ENCODE measurements around the gene GAB2.

GAB2 gene

DNA sequence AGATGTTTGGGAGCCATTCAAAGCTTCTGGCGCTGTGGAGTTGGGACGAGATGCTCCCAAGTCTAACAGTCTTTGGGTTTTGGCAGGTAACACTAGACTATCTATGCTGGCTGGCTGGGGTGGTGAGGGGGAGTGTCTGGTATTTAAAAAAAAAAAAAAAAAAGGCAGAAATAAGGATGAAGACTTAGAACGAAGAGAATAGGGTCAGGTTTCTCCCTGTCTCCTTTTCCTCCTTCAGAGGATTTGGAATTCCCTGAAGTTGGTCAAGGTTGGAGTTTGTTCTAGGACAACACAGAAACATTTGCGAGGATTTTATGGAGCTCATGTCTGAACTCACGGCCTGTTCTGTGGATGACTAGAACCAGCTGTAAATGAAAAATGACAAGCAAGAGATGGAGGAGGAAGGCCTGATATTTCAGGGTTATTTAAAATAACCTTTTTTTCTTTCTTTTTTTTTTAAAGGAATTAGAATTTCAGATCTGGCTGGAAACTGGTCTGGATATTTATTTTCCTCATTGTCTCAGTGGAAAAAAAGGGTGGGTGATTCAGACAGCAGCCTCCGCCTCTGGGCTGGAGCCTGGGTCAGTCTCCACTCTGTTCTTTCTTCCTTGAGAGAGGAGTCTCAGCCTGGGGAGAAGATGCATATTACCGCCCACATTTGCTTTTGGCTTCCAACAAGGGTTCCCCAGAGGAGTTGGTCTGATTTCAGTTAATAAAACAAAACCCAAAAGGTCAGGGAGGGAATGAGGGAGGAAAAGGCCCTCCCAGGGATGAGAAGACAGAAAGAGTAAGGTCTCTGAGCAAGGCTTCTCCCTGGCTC lies 148.8 kb downstream of the GAB2 start:
- no peak for DNase-seq

DNA sequence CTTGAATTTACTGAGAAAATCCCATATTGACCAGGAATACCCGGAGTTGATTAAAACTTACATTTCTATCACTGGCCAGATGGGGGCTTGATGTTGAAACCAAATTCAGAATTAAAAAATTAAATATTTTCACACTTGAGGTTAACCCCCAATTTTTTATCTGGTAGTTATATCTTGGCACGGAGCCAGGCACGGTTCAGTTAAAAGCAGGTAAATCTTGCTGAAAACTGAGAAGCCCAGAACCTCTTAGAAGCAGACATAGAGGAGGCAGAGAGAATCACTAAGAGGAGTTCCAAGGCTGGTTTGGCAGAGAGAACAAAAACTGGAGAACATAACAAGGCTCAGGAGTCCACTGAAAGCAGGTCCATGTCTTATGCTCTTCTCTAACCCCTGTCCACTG lies 151.2 kb downstream of the GAB2 start:
- no peak for DNase-seq

DNA sequence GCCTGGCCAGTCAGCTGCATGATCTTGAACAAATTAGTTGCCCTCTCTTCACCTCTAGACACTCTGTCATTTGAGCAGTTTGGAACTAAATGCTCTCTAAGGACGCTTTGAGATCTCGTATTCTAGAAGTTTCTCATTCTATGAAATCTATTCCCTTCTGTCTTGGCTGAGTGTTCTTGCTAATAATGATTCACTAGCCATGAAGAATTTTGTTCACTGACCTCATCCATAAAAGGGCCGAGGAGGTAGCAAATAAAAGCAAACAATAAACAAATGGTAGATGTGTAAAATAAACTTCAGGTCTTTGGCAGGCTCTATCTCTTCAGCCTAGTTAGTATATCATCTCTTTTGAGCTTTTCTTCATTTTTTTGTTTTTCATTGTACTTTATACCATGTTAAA lies 152.3 kb downstream of the GAB2 start:
- DNase-seq, result no peak

DNA sequence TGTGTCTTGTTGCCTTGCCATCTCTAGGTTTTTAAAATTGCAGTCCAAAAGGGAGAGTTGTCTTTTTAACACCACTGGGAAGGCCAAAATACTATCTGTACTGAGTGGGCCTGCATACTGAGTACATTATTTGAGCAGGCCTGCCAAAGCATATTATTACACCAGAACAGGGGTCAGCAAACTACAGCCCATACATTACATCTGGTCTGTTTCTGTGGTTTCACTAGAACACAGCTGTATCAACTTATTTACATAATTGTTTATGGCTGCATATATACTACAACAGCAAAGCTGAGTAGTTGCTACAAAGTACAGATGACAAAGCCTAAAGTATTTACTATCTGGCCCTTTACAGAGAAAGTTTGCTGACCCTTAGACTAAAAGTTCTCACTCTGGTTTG lies 154.9 kb downstream of the GAB2 start:
- no peak for DNase-seq

DNA sequence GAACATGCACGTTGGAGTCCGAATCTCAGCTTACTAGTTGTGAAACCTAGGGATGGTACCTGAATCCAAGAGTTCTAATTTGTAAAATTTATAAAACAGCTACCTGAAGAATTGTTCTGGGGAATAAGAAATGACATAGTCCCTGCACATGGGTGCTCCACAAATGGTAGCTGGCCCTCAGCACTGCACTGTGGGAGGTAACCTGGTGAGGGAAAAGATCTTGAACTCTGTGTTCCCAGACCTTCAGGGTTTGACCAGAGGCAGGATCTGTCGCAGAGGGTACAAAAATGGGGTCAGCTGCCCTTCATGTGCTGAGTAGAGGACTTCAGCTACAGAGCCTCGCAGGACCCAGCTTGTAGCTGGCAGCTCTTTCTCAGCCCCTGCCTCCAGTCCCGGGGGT lies 155.4 kb downstream of the GAB2 start:
- no peak for DNase-seq

DNA sequence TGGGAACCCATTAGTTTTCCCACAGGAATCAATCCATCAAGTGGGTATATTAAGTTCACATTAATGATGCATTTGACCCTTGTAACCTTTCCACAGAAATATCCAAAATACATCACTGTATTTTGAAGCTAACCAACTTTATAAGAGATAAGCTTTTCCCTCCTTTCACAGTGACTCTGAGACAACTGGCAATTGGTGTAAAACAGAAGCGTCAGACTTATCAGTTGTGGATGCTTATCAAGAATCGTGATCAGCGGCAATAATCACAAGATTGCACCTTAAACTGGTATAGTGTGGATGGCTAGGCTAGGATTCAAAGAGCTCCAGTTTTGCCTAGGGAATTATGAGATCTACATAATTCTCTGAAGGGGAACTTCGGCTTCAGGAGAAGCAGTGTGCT lies 155.8 kb downstream of the GAB2 start:
- no peak for DNase-seq

DNA sequence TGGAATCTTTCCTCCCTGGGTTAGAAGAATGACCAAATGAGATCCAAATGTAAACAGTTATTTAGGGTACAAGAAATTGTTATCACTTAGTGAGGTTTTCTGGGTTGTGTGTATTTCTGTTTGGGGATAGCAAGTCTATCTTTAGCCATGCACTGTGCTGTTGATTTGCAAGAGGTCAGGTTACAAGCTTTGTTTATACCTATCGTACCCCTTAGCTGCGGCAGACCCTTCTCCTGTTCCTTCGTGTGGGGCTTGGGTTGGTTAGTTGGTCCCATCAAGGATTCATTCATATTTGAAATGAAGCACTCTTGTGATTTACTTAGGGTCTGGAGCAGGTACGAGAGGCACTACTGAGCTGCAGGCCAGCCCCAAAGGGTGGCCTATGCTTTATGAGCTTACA lies 156.3 kb downstream of the GAB2 start:
- no peak for DNase-seq

DNA sequence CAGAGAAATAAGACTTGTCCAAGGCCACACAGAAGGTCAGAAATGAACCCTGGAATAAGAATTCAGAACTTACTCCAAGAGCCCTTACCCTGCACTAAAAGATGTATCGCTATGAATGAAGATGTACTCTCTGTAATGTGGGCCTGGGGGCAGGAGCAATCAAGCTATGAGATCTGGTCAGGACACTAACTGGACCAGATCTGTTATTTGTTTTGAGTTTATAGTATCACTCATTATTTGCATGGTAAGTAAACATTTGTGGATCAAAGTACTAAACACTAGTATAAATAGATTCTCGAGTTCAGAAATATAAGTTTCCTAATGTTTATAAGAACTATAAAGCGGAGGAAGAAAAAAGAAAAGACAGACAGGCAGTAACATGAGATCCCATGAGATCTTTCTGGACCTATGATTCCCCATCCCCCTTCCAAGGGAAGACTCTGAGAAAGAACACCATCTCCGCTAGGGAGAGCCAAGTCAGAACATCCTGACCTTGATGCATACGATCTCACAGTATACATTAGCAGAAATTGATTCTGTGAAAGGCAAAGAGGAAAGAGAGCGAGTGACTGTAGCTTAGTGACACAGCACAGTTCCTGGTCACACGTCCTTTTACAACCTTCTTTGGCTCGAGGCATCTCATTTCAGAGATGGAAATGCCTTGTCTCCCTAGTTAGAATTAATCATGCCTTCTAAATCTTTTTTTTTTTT lies 157.7 kb downstream of the GAB2 start:
- no peak for DNase-seq

DNA sequence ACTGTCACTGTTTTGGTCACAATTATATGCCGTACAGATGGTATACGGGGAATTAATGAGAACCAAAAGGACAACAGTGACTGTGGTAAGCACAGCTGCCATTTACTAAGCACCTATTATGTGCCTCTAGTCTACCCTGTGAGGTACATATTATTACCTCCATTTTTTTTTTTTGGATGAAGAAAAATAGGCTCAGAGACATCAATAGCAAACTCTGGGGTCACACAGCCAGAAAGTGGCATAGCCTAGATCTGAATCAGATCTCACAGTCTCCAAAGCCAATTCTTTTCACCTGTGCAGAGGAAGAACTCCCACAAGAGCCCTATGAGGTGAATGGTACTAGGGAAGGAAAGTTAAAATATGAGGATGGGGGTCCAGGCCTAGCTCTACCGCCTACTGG lies 160.0 kb downstream of the GAB2 start:
- DNase-seq, result no peak

DNA sequence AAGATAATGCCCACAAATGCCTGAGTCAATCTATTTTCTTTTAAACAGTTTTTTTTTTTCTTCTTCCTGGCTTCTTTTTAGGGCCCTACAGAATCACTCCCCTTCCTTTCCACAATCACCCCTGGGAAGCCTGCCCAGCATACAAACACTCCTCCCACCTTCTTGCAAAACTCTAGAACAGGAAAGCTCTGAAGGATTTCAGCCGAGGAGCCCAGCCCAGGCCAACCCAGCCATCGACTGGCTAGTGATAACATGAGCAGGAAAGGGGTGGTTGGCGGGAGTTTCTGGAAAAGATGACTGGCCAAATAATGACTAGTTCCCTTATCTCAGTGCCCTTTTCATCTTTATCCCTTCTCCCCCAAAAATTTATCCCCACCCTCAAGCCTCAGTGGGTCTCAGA lies 160.7 kb downstream of the GAB2 start:
- no peak for DNase-seq

DNA sequence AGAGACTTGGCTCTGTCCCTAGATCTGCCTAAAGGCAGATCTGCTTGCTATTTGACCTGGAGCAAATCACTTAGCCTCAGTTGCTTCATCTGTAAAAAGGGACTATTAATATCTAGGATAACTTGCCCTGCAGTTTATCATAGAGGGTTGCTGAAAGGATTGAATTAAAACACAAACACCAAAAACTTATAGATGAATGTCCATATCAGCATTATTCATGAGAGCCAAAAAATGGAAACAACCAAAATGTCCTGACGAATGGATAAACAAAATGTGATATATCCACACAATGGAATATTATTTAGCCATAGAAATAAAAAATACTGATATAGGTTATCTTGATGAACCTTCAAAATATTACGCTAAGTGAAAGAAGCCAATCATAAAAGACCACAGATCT lies 161.7 kb downstream of the GAB2 start:
- DNase-seq, result no peak

DNA sequence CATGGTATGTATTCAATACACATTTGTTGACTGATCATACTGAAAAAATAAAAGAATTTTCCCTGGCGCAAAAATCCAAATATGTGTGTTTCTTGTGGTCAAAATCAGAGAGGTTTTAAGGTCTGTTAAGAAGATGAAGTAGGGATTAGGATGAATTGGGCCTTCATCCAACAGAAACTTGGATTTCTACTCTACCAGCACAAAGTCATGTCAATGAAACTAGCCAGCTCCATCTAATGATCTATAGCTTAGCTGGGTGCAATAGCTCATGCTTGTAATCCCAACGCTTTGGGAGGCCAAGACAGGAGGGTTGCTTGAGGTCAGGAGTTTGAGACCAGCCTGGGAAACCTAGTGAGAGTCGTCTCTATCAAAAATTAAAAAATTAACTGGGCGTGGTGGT lies 163.4 kb downstream of the GAB2 start:
- DNase-seq, result no peak

DNA sequence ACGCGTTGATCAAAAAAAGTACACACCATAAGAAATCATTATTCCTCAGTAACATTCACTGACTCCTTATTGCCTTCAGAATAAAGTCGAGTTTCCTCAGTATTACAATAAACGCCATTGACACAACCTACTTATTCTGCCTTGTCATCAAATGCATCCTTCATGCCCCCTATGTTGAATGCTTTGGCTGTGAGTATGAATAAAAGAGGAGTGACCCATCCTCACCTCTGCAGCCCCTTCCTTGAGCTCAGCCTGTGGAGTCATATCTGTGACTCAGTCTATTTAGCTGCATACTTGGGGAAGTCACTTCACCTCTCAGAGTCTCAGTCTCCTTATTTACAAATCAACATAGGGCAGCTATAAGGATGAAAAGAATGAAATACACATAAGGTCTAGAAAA lies 163.8 kb downstream of the GAB2 start:
- no peak for DNase-seq

DNA sequence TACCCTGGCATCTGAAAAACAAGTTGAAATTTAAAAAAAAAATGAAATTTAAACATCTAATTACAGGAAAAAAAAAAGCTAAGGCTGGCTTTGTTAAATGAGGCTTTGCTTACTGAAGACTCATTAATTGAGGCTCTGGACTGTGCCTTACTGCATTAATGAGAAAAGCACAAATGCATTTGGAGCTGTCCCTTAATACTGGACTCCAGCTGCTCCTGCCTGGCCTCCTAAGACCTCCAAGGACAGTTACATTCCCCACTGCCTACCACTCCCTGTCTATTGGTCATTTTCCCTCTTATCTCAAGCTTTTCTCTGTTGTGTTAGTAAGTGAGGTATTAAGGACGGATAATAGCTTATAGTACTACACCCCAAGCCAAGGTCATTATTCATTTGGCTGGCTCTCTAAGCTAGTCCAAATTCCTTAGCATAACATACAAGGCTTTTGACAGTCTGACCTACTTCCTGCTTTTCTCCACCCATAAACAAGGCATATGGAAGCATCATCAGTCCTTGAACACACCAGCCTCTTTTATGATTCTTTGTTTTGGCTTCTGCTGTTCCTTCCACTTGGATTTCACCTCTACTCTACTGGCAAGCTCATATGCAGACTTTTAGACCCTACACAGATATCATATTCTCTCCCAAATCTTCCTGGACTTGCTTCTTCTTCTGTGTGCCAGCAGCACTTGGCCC lies 166.4 kb downstream of the GAB2 start:
- no peak for DNase-seq

DNA sequence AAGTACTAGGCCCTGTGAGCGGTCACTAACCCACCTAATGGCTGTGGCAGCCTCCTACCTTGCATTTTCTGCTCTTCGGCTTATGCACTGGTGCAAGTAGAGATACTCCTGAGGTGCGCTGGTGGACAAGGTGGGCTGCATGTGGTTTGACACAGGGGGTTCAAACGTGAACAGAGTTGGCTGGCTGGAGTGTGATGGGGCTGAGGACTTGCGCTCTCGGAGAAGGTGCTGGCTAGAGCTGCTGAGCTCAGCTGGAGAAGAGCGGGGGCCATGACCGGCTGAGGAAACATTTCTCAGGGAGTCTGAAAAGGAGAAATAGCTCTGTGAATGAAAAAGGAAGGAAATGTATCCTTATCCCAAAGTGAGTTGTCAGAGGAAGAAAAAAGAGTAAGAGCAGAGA lies 167.5 kb downstream of the GAB2 start:
- DNase-seq, result no peak

DNA sequence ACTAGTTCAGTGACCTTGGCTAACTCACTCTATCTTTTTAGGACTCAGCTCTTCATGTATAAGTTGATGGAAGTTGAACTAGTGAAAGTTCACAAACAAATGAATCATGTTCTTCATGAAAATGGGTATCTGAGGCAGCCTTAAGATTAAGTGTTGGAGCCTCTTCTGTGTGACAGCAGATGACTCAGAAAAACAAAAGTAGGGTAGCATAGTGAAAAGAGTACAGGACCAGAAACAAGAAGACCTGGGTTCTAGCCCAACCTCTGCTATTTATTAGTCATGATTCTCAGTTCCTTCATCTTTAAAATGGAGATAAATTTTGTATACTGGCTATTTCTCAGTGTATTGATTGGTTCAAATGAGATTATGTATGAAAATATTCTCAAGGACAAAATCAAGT lies 168.7 kb downstream of the GAB2 start:
- DNase-seq, result no peak

DNA sequence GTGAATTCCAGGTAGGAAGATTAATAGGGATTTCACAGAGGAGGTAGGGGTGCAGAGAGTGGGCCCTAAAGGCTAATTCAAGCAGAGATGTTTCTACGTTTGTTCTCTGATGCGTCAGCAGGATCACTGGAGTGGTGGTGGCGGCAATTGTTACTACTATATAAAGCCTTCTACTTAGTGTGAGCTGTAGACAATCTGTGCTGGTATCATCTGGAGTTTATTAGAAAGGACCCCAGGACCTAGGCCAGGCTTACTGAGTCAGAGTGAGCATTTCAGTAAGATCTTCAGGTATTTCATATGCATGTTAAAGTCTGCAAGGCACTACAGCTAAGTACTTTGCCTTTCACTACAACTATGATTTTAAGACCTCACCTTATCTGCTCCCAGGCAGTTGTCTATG lies 169.4 kb downstream of the GAB2 start:
- no peak for DNase-seq

DNA sequence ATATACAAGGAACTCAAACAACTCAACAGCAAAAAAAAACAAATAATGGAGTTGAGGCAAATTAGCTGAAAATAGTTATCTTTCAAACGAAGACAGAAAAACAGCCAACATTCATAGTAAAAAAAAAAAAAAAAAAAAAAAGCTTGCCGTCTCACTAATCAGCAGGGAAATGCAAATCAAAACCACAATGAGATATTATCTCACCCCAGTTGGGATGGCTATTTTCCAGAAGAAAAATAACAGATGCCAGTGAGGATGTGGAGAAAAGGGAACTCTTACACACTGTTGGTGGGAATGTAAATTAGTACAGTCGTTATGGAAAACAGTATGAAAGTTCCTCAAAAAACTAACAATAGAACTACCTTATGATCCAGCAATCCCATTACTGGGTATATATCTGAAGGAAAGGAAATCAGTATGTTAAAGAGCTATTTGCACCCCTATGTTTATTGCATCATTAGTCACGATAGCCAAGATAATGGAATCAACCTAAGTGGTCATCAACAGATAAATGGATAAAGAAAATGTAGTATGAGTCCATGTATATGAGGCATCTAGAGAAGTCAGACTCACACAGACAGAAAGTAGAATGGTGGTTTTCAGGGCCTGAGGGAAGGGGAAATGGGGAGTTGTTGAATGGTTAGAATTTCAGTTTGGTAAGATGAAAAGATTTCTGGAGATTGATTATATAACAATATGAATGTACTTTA lies 172.9 kb downstream of the GAB2 start:
- no peak for DNase-seq

DNA sequence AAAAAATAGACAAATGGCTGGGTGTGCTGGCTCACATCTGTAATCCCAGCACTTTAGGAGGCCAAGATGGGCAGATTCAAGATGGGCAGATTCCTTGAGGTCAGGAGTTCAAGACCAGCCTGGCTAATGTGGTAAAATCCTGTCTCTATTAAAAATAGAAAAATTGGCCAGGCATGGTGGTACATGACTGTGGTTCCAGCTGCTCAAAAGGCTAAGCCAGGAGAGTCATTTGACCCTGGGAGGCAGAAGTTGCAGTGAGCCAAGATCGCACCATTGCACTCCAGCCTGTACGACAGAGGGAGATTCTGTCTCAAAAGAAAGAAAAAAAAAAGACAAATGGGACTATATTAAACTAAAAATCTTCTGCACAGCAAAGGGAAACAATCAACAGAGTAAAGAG lies 173.5 kb downstream of the GAB2 start:
- DNase-seq, result no peak

DNA sequence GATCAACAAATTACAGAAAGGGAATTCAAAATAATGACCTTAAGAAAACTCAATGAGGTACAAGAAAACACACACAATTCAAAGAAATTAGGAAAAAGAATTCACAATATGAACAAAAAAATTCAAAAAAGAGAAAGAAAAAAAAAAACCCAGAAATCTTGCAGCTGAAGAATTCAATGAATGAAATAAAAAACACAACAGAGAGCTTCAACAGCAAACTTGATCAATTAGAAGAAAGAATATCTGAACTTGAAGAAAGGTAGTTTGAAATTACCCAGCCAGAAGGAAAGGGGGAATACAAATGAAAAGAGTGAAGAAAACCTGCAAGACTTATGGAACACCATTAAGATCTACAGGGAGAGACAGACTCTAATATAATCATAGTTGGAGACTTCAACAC lies 176.1 kb downstream of the GAB2 start:
- DNase-seq, result no peak

DNA sequence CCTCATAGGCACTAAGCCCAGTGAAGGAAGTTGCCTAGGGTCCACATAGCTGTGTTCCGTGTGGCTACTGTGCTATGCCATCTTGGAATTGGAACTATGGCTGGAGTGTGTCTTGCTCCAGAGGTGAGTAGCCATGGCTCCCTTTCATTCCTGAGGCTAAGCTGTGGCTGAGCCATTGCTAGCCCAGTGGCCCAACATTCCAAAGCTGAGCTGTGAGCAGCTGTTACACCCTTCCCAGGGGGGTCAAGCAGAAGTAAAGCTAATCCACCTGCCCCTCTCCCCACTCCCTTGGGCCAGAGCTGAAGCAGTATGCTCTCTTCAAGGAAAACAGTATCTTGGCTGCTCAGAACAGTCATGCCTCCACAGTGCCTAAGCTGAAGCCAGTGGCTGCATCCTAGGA lies 177.8 kb downstream of the GAB2 start:
- no peak for DNase-seq

DNA sequence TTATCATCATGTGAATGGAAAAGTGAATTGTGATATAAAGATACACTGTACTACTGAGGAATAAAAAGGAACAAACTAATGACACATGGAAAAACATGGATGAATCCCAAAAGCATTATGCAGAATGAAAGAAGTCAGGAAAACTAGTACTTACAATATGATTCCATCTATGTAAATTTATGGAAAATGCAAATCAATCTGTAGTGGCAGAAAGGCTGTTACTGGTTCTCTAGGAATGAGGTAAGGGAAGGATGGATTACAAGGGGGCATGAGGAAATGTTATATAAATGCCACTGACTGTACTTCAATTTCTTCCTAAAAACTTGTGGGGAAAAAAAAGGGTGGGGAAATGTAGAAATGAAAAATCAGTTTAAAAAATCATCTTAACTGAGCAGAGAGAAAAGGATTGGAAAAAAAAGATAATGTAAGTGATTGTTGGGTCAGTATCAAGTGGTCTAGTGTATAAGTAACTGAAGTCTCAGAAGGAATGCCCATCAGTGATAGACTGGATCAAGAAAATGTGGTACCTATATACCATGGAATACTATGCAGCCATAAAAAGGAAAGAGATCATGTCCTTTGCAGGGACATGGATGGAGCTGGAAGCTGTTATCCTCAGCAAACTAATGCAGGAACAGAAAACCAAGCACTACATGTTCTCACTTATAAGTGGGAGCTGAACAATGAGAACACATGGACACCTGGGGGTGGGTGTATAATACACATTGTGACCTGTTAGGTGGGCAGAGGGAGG lies 180.2 kb downstream of the GAB2 start:
- no peak for DNase-seq

DNA sequence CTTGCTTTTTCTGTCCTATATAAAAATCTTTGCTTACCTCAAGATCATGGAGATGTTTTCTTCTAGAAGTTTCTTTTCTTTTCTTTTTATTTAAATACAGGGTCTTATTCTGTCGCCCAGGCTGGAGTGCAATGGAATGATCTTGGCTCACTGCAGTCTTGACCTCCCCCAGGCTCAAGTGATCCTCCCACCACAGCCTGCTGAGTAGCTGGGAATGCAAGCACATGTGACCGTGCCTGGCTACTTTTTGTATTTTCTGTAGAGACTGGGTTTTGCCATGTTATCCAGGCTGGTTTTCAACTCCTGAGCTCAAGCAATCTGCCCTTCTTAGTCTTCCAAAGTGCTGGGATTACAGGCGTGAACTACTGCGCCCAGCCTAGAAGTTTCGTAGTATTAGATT lies 183.6 kb downstream of the GAB2 start:
- DNase-seq, result no peak
